ENCODE results near the gene ABCE1.

GRCh38 chr4:145132511-145133098, 34.5 kb downstream of the ABCE1 start:
- no peak for TF ChIP-seq MAX (IDR thresholded peaks at IDR 0.05; ENCODE audit: insufficient read depth, insufficient read length)
- TF ChIP-seq, protein P1, sequence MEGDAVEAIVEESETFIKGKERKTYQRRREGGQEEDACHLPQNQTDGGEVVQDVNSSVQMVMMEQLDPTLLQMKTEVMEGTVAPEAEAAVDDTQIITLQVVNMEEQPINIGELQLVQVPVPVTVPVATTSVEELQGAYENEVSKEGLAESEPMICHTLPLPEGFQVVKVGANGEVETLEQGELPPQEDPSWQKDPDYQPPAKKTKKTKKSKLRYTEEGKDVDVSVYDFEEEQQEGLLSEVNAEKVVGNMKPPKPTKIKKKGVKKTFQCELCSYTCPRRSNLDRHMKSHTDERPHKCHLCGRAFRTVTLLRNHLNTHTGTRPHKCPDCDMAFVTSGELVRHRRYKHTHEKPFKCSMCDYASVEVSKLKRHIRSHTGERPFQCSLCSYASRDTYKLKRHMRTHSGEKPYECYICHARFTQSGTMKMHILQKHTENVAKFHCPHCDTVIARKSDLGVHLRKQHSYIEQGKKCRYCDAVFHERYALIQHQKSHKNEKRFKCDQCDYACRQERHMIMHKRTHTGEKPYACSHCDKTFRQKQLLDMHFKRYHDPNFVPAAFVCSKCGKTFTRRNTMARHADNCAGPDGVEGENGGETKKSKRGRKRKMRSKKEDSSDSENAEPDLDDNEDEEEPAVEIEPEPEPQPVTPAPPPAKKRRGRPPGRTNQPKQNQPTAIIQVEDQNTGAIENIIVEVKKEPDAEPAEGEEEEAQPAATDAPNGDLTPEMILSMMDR (IDR thresholded peaks at IDR 0.05; ENCODE audit: extremely low read depth in 1 of 2, insufficient read depth in 1 of 2, low read depth in 1 of 2, low read length in 2 of 2), result no peak
- TF ChIP-seq EZH2 (IDR thresholded peaks at IDR 0.05; ENCODE audit: borderline replicate concordance, low read depth, low read length, severe bottlenecking), result no peak
- no peak for TF ChIP-seq FOS (IDR thresholded peaks at IDR 0.05; ENCODE audit: borderline replicate concordance, insufficient read depth, low read length)
- no peak for TF ChIP-seq GATA2 (IDR thresholded peaks at IDR 0.05; ENCODE audit: insufficient read depth, insufficient read length, low read depth, low read length)
- TF ChIP-seq POLR2A (IDR thresholded peaks at IDR 0.05; ENCODE audit: low read depth, low read length), result no peak
- TF ChIP-seq POLR2AphosphoS5 (IDR thresholded peaks at IDR 0.05; ENCODE audit: insufficient read depth, low read depth, low read length), result no peak
- TF ChIP-seq JUN (IDR thresholded peaks at IDR 0.05; ENCODE audit: borderline replicate concordance, insufficient read depth, insufficient read length, low read depth), result no peak
- no peak for TF ChIP-seq MYC (IDR thresholded peaks at IDR 0.05; ENCODE audit: low read depth, low read length)
